Transverse colon (tissue), 3 donors: ENCODE measurements around the gene PIGB.

Experiments
- CTCF ChIP-seq, 5 experiments: fragments of 200-600 bp in 3 of 5; fragments of 450-650 bp in 2 of 5; sonication (generic) in 3 of 5; IDR thresholded peaks; 1 replicate in 2 of 5; 2 replicates in 3 of 5; pipeline ENCODE4 v1.5.1; 2016 to 2017; ENCODE audit warnings: antibody characterized with exemption in 5 of 5, inconsistent platforms in 3 of 5, mild to moderate bottlenecking in 2 of 5, moderate library complexity in 1 of 5
- EP300 ChIP-seq: sonication (generic); formaldehyde crosslinking; IDR thresholded peaks from one replicate; pipeline ENCODE4 v1.6.1; 2017; ENCODE audit warnings: antibody characterized with exemption, low read depth
- POLR2A ChIP-seq: fragments of 450-650 bp; IDR thresholded peaks from one replicate; pipeline ENCODE4 v1.6.1; 2016; ENCODE audit warnings: antibody characterized with exemption, mild to moderate bottlenecking, moderate library complexity

GRCh38 chr15:55318588-55319494, at the start of gene PIGB, which contains the start of gene PIGBOS1:
- peak in 2 of 5 experiments; percentile 11 to 34 for TF ChIP-seq CTCF (IDR thresholded peaks at IDR 0.05)
- peak; percentile 76 for TF ChIP-seq POLR2A
- TF ChIP-seq EP300: no peak
